NOMO-1 treated with dmso at 0.1 percent for 144 hours (cell line): ENCODE results near the gene IP6K1.
"Not testable (repeated sequence)": the region's sequence is repeated elsewhere in the genome, so short reads cannot be mapped to it uniquely, and the experiment has no call there.

ENCODE experiments used
- DNase-seq: peaks from one replicate; lab custom pipeline; 2025; ENCODE audit not compliant: unreplicated experiment; lab: John Stamatoyannopoulos, UW

The IP6K1 gene

GRCh38 chr3:49786357-49787181 lies at the start of gene IP6K1:
TSS of gene IP6K1 (minus strand) at chr3:49786542. CDS start at chr3:49748040, 38,502 bp downstream.
- DNase-seq, result peak; percentile 99

- DNase-seq, result no peak
Observed at GRCh38 chr3:49831341-49831740, 45.0 kb upstream of the IP6K1 start.

GRCh38 chr3:49826016-49826415 lies 39.7 kb upstream of the IP6K1 start:
- no peak for DNase-seq

GRCh38 chr3:49823131-49823530 lies 36.8 kb upstream of the IP6K1 start:
- DNase-seq, result not testable (repeated sequence)

GRCh38 chr3:49813497-49814174 lies 27.3 kb upstream of the IP6K1 start, which contains the start of gene UBA7:
TSS of gene UBA7 (minus strand) at chr3:49813953. CDS start at chr3:49813787, 166 bp downstream.
- peak; percentile 58 for DNase-seq

GRCh38 chr3:49812916-49813496 lies 26.7 kb upstream of the IP6K1 start:
- DNase-seq, result no peak

GRCh38 chr3:49807431-49808114 lies 21.2 kb upstream of the IP6K1 start:
- DNase-seq, result no peak

- no peak for DNase-seq
Observed at GRCh38 chr3:49806850-49807249, 20.5 kb upstream of the IP6K1 start.

- DNase-seq, result peak; percentile 44
Observed at GRCh38 chr3:49805897-49806701, 19.8 kb upstream of the IP6K1 start.

GRCh38 chr3:49805367-49805782 lies 19.0 kb upstream of the IP6K1 start:
- peak; percentile 60 for DNase-seq

GRCh38 chr3:49804141-49805041 lies 18.0 kb upstream of the IP6K1 start:
- no peak for DNase-seq

- DNase-seq, result peak; percentile 39
Observed at GRCh38 chr3:49803465-49804140, 17.3 kb upstream of the IP6K1 start.

GRCh38 chr3:49802719-49803464 lies 16.6 kb upstream of the IP6K1 start, which contains the start of gene INKA1:
TSS of gene INKA1 (plus strand) at chr3:49803261. CDS start at chr3:49803393, 132 bp downstream.
- DNase-seq, result peak; percentile 86

GRCh38 chr3:49801160-49801559 lies 14.8 kb upstream of the IP6K1 start:
- no peak for DNase-seq

- DNase-seq, result no peak
Observed at GRCh38 chr3:49799761-49800160, 13.4 kb upstream of the IP6K1 start, which contains the start of gene CDHR4. TSS of gene CDHR4 (minus strand) at chr3:49799873. CDS start at chr3:49799812, 61 bp downstream.

GRCh38 chr3:49799105-49799504 lies 12.8 kb upstream of the IP6K1 start:
- no peak for DNase-seq

GRCh38 chr3:49794926-49795905 lies 8.9 kb upstream of the IP6K1 start:
- no peak for DNase-seq
